DND-41 (cell line): Measurements from ENCODE around the gene OR7G2.
"Not testable (repeated sequence)": the region's sequence is repeated elsewhere in the genome, so short reads cannot be mapped to it uniquely, and the experiment has no call there.

Source experiments
- ATAC-seq: fragments of 200-7000 bp; cut with Tn5 transposase; 3 replicates; pipeline ENCODE4 v1.9.1; 2021; ENCODE audit warnings: low read depth; ENCODE audit not compliant: insufficient read depth
- DNase-seq: peaks from one replicate; pipeline ENCODE4 v3.0.0-alpha.2; 2020
- H2AFZ ChIP-seq: 2 replicates; pipeline ENCODE4 v1.6.0; 2012; ENCODE audit warnings: low read depth, low read length
- H3K27ac ChIP-seq: 2 replicates; pipeline ENCODE4 v1.5.1; 2012; ENCODE audit warnings: low read length, inconsistent platforms
- H3K27me3 ChIP-seq: fragments of 200-600 bp; sonication (generic); 2 replicates; pipeline ENCODE4 v1.6.0; 2012; ENCODE audit warnings: low read length, mild to moderate bottlenecking, inconsistent platforms; ENCODE audit not compliant: insufficient read depth, poor library complexity
- H3K36me3 ChIP-seq: 2 replicates; pipeline ENCODE4 v1.5.1; 2012; ENCODE audit warnings: low read length, inconsistent platforms; ENCODE audit not compliant: insufficient read depth
- H3K4me1 ChIP-seq: 2 replicates; pipeline ENCODE4 v1.5.1; 2012; ENCODE audit warnings: mild to moderate bottlenecking, low read length; ENCODE audit not compliant: insufficient read depth
- H3K4me2 ChIP-seq: 2 replicates; pipeline ENCODE4 v1.6.0; 2012; ENCODE audit warnings: mild to moderate bottlenecking, moderate library complexity, low read length, inconsistent platforms; ENCODE audit not compliant: insufficient read depth
- H3K4me3 ChIP-seq, 2 experiments: fragments of 200-600 bp in 1 of 2; shearing (Covaris generic) in 1 of 2; 2 replicates each; pipeline ENCODE4 v1.5.1; 2012 to 2016; ENCODE audit warnings: inconsistent platforms in 2 of 2, low read length in 2 of 2, mild to moderate bottlenecking in 2 of 2, low read depth in 1 of 2, moderate library complexity in 1 of 2
- H3K79me2 ChIP-seq: 2 replicates; pipeline ENCODE4 v1.6.0; 2012; ENCODE audit warnings: low read length, inconsistent platforms; ENCODE audit not compliant: insufficient read depth
- H3K9ac ChIP-seq: 2 replicates; pipeline ENCODE4 v1.6.0; 2012; ENCODE audit warnings: low read depth, mild to moderate bottlenecking, inconsistent platforms, low read length, moderate library complexity
- H3K9me3 ChIP-seq: 2 replicates; pipeline ENCODE4 v1.5.1; 2012; ENCODE audit warnings: low read length, moderate library complexity, mild to moderate bottlenecking, inconsistent platforms; ENCODE audit not compliant: insufficient read depth, severe bottlenecking
- H4K20me1 ChIP-seq: 2 replicates; pipeline ENCODE4 v1.6.0; 2012; ENCODE audit warnings: low read length; ENCODE audit not compliant: insufficient read depth
- EZH2 ChIP-seq: IDR thresholded peaks from 3 replicates; pipeline ENCODE4 v1.6.1; 2012; ENCODE audit warnings: borderline replicate concordance, low read depth, mild to moderate bottlenecking, moderate library complexity, low read length, inconsistent platforms; ENCODE audit not compliant: severe bottlenecking
- TF ChIP-seq, protein P1 (sequence below): IDR thresholded peaks from 2 replicates; pipeline ENCODE4 v1.5.1; 2012; ENCODE audit warnings: borderline replicate concordance, low read length, moderate library complexity, mild to moderate bottlenecking; ENCODE audit not compliant: poor library complexity, severe bottlenecking; ENCODE audit errors: extremely low read depth

Gene OR7G2

DNA sequence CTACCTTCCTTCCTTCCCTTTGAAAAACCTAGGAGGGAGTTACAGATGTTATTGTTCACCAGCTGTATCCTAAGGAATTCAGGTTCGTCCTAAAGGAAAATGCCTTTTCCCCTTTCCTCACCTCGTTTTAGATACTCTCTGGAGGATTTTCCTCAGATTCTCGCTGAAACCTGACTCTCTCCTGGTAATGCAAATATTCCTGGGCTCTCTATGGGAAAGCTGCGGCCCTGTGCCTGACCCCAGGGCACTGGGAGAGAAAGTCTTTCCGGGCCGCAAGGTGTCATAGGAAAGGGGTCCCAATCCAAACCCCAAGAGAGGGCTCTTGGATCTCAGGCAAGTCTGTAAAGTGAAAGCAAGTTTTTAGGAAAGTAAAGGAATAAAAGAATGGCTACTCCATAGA lies 33.5 kb downstream of the OR7G2 start:
- TF ChIP-seq EZH2, result no peak
- TF ChIP-seq, protein P1, sequence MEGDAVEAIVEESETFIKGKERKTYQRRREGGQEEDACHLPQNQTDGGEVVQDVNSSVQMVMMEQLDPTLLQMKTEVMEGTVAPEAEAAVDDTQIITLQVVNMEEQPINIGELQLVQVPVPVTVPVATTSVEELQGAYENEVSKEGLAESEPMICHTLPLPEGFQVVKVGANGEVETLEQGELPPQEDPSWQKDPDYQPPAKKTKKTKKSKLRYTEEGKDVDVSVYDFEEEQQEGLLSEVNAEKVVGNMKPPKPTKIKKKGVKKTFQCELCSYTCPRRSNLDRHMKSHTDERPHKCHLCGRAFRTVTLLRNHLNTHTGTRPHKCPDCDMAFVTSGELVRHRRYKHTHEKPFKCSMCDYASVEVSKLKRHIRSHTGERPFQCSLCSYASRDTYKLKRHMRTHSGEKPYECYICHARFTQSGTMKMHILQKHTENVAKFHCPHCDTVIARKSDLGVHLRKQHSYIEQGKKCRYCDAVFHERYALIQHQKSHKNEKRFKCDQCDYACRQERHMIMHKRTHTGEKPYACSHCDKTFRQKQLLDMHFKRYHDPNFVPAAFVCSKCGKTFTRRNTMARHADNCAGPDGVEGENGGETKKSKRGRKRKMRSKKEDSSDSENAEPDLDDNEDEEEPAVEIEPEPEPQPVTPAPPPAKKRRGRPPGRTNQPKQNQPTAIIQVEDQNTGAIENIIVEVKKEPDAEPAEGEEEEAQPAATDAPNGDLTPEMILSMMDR, result no peak

DNA sequence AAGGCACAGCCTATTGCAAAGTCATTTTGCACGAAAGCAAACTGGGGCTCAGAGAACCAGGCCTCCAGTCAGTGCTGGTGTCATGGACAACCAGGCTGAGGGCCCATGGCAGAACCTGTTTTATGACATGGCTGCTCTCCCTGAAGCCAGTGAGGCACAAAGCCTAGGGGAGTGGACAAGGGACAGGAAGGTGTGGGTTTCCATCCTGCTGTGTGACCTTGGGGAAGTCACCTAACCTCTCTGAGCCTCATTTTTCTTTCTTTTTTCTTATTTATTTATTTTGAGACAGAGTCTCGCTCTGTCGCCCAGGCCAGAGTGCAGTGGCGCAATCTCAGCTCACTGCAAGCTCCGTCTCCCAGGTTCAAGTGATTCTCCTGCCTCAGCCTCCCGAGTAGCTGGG lies 35.6 kb downstream of the OR7G2 start:
- not testable (repeated sequence) for H2AFZ ChIP-seq, H3K36me3 ChIP-seq, H4K20me1 ChIP-seq, H3K4me1 ChIP-seq, H3K9me3 ChIP-seq, H3K9ac ChIP-seq, H3K27ac ChIP-seq, H3K4me2 ChIP-seq, ATAC-seq, DNase-seq, H3K27me3 ChIP-seq, H3K79me2 ChIP-seq, H3K4me3 ChIP-seq

More for the DNA sequence above, 33.5 kb downstream of the OR7G2 start:
- no peaks in the 10 kb centered on the region for H3K27me3 ChIP-seq
- H3K9me3 ChIP-seq, result no peaks in the 10 kb centered on the region
- ATAC-seq (no peak), DNase-seq (no peak)
- no peak overlapping the region for H3K27ac ChIP-seq
- no peaks in the 10 kb centered on the region for H3K36me3 ChIP-seq
- no peak overlapping the region for H3K9ac ChIP-seq
- H3K4me3 ChIP-seq, result no peak overlapping the region
- H3K4me2 ChIP-seq, result no peak overlapping the region
- no peaks in the 10 kb centered on the region for H3K79me2 ChIP-seq
- H4K20me1 ChIP-seq, result no peaks in the 10 kb centered on the region
- no peaks in the 10 kb centered on the region for H3K4me1 ChIP-seq
- H2AFZ ChIP-seq, result no peak overlapping the region

DNA sequence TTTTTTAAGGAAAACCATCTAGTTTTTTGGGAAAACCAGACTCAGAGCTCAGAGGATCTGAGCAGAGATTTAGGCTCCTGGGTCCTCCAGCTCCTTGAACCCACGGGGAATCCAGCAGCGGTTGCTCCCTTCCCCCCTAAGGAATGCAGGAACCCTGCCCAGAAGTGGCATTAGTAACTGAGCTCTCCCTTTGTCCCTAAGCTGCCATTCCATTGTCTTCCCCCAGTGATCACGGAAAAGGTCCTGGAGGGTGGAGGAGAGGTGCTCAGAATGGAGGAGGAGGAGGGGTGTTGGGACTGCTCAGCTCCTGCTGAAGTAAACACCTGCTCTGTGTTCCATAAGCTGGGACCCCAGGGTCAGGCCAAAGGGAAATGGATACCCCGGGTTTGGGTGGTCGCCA lies 37.2 kb downstream of the OR7G2 start:
- H3K27ac ChIP-seq, result no peak overlapping the region
- H3K4me3 ChIP-seq, result no peak overlapping the region

DNA sequence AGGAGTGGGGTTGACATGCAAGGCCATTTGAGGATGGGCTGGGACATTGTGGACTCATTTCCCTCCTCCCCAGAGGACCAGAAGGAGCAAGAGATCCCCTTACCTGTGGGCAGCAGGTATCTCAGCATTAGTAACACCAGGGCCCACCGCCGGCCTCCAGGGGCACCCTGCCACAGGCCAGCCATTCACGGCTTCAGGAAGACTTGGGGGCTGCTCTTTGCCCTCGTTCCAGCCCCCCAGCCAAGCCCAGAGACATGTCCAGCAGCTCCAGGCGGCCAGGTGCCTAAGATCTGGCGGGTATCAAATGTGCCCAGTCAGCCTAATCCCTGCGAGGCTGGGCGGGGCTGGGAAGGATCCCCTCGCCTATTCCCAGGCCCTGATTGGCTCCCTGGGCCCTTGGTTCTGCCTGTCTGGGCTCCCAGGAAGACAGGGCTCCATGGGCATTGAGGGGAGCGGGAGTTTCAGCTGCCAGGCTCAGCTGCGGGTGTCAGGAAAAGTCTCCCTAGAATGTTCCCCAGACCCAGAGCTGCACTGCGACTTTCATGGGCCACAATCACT lies 41.7 kb downstream of the OR7G2 start:
- ATAC-seq, result no peak
- Histone ChIP-seq H3K9me3 (no peaks in the 10 kb centered on the region), H3K9ac (no peak overlapping the region), H4K20me1 (no peaks in the 10 kb centered on the region), H3K79me2 (no peaks in the 10 kb centered on the region), H3K27ac (no peak overlapping the region), H3K4me2 (no peak overlapping the region), H3K4me3 (no peak overlapping the region), H3K27me3 (no peaks in the 10 kb centered on the region), H3K36me3 (no peaks in the 10 kb centered on the region), H2AFZ (no peak overlapping the region), H3K4me1 (no peaks in the 10 kb centered on the region)
- TF ChIP-seq, protein P1, result no peak
- TF ChIP-seq EZH2, result no peak
- no peak for DNase-seq

More for the DNA sequence above, 37.2 kb downstream of the OR7G2 start:
- no peak overlapping the region for H3K9ac ChIP-seq
- no peaks in the 10 kb centered on the region for H3K9me3 ChIP-seq
- H3K79me2 ChIP-seq, result no peaks in the 10 kb centered on the region
- no peaks in the 10 kb centered on the region for H3K4me1 ChIP-seq
- no peaks in the 10 kb centered on the region for H3K27me3 ChIP-seq
- H4K20me1 ChIP-seq, result no peaks in the 10 kb centered on the region
- no peak overlapping the region for H3K4me2 ChIP-seq
- DNase-seq, result no peak
- ATAC-seq, result no peak
- no peaks in the 10 kb centered on the region for H3K36me3 ChIP-seq
- TF ChIP-seq, protein P1, result no peak
- no peak for TF ChIP-seq EZH2
- no peak overlapping the region for H2AFZ ChIP-seq
